ENCODE data around the gene GPR45.
A peak's percentile ranks its signal among the peaks of the same experiment; 100 is the strongest.
"Not testable (repeated sequence)": the region's sequence is repeated elsewhere in the genome, so short reads cannot be mapped to it uniquely, and the experiment has no call there.

Gene GPR45, protein sequence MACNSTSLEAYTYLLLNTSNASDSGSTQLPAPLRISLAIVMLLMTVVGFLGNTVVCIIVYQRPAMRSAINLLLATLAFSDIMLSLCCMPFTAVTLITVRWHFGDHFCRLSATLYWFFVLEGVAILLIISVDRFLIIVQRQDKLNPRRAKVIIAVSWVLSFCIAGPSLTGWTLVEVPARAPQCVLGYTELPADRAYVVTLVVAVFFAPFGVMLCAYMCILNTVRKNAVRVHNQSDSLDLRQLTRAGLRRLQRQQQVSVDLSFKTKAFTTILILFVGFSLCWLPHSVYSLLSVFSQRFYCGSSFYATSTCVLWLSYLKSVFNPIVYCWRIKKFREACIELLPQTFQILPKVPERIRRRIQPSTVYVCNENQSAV
- 0 reads per million in 4 experiments for total RNA-seq

GRCh38 chr2:105241443-105241842 lies at the start of gene GPR45:
Gene GPR45, plus strand, starts transcription at chr2:105241743. Its CDS starts 116 bp downstream, at chr2:105241859.
- DNase-seq = no peak

- no peak for DNase-seq
Observed at GRCh38 chr2:105194022-105194675, 47.4 kb upstream of the GPR45 start.

DNA sequence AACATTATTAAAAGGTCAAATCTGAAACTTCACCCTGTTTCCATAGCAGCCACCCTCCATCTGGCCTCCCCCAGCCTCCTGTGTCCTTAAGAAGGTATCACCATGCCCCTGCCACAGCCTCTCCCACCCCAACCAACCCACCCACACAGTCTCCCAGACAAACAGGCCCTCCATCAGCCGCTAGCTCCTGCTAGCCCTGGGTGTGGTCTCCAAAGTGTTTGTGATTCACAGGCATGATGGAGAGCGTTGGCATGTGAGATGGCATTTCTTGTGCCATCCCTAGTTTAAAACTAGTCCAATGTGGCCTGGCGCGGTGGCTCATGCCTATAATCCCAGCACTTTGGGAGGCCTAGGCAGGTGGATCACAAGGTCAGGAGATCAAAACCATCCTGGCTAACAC lies 44.9 kb upstream of the GPR45 start:
- no peak for DNase-seq

GRCh38 chr2:105215586-105216192 lies 25.9 kb upstream of the GPR45 start:
- no peak for DNase-seq

DNA sequence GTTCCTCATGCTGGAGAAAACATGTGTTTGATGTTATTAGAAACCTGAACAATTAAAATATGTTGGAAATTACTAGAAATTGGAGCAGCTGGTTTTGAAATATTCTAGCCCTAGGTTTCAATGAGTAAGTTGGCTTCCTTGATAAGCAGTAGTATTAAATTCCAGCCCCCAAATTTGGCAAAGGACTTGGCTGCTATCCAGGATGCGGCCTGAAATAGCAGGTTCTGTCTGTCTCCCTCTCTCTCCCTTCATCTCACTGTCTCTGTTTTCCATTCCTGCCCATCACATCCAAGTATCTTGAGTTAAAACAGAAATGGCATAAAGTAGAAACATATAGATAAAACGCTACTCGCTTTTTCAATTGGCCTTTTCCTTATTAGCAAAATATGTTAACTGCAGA lies 20.9 kb upstream of the GPR45 start:
- no peak for DNase-seq

DNA sequence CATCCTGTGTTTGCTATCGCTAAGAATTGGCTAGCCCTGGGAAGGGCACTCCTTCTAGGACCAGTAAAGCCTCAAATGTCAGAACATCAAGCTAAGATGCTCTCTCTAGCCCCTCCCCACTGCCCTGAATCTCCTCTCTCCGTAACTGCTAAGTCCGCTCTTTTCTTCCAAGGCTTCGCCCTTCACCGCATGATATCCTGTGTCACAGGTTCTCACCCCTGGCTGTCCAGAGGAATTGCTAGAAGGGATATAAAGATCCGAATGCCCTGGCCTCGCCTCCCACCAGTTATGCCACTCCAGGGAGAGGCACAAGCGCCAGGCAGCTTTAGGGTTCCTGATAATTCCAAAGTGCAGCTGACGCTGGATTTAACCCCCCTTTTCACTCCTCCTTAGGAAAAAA lies 17.1 kb upstream of the GPR45 start:
- no peak for DNase-seq

GRCh38 chr2:105231232-105231619 lies 10.3 kb upstream of the GPR45 start:
- DNase-seq = no peak

DNA sequence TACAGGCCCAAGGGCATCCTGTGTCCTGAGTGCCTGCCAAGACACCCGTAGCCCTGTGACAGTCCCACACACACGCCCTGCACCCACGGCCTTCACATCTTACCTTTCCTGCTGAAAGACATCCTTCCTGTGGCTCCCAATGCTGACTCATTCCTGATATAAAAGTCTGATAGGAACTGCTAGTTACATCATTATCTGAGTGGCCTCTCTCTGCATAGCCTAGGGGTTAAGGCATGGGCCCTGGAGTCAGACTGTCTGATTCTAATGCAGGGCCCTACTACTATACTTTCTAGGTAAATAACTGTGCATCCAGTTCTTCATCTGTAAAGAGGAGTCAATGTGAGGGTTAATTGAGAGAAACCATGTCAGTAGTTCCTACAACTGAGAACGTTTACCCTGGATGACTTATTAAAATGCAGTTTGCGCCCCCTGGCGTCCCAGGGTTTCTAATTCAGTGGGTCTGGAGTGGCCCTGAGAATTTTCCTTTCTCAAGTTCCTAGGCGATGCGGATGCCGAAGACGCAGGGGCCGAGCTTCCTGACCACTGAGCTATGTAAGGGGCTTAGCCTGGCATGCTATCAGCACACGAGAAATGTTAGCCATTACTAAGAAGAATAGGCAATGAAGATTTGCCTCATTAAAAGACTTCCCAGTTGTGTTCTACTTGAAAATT lies 6.0 kb upstream of the GPR45 start:
- peak; percentile 30 for DNase-seq

GRCh38 chr2:105236060-105236424 lies 5.5 kb upstream of the GPR45 start:
- DNase-seq = no peak

DNA sequence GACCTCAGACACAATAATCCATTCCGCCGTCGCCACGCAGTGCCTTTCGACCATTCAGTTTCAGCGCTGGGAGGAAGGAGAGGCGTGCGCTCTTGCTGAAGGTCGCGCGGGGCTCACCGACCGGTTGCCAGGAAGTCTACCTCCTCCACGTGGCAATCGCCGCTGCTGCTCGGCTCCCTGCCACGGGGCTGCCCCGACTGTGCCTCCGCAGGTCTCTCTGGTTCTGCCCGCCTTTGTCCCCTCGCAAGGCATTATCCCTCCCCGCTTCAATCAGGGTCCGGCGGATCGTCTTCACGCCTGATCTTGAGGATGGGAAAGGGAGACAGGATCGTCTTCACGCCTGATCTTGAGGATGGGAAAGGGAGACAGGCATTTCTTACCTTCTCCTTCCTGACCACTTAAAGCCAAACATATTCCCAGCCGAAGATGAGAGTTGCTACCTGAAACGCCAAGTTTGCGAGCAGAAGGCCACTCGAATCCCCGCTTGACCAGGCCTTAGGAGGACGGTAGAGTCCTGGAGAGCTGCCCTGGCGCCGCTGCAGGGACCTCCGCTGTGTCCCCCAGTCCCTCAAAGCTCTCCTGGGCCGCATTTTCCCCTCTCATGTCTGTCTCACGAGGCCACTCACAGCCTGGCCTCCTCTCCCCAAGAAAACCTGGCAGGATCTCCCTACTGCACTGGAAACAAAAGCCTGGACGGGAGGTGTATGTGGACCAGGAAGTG lies 4.3 kb upstream of the GPR45 start:
- DNase-seq = no peak

DNA sequence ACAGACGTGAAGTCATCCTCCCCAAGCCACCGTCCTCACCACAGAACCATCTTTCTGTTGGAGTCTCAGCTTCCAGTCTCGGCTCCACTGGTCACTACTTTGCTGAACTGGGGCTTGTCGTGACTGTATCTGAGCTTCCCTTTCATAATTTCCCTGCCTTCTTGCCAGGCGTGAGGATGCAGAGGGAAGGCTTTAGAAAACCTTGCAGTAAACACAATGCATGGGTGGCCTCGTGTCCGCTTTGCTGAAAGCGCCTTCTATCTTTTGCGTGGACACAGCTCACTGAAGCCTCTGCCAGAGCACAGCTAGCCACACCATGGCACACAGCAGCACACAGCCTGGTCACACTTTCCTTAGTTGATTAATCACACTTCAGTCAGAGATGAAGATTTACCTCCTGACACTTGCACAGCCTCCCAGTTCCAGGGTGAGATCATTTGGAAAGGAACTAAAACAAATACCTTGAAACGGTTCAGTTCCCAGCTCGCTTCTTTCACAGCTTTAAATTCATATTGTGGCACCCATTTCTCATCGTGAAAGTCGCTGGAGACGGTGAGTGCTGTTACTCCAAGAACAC lies 2.8 kb upstream of the GPR45 start:
- DNase-seq = no peak

DNA sequence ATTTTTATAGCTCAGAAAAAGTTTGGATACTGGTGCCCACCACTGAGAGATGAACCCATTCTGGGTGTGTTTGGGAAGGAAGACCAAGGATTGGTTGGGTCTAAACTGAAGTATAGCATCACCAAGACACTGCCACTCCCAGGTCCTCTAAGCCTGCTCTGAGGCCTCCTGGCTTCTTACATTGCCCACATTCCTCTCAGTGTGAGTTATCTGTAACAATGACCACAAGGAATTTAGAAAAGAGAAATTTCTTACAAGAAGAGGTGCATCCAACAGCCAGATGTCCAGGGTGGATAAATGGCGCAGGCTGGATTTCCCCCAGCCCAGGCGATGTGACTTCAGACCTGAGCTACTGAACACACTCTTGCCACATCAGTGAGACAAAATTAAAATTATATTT lies 1.6 kb upstream of the GPR45 start:
- DNase-seq = no peak

GRCh38 chr2:105242286-105242993 lies 897 bp downstream of the GPR45 start:
- no peak for DNase-seq

DNA sequence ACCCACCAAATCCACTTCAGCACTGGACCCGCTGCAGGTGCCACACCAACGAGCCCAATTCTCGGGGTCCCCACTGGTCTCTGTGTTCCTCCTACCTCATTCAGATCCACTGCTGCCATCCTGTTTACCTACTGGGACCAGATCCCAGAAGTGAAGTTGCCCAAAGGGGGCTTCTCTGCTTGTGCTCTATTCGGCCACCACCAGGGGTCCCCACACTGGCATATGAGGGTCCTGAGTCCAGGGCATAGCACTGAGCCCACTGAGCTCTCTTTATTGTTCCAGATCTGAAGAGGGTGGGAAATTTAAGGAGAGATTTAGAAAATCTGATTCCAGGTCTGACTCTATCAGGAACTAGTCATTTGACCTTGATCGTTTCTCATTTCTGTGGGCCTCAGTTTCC lies 2.4 kb downstream of the GPR45 start:
- DNase-seq = no peak

- DNase-seq = no peak
Observed at GRCh38 chr2:105244451-105244850, 2.9 kb downstream of the GPR45 start.

DNA sequence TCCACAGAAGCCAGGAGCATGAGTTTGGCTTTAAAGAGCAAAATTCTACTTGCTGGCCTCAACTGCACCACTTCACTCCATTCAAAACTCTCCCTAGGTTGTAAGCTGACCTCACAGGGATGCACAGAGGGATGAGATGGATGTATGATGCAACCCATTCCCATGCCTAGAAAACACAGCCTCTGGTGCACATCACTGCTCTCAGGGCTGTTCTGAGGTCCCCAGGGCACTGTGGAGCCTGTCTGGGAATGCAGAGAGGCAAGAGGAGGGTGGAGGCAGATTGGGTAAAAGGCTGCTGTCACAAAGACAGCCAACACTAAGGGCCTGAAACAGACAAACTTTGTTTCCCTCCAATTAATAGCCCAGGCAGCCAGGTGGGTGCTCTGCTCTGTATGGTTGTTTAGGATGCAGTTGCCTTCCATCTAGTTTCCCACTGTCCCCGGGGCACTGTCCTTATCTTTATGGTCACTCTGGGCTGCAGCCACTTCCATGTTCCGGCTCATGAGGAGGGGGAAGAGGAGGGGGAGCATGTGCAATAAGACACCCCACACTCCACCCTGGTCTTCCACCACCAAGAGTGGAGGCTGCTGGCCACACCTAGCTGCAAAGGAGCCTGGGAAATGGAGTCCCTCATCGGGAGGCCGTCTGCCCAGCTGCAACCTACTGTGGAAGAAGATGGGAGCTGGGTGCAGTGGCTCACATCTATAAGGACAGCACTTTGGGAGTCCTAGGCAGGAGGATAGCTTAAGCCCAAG lies 7.0 kb downstream of the GPR45 start:
- DNase-seq = no peak

- DNase-seq = no peak
Observed at GRCh38 chr2:105249181-105249580, 7.6 kb downstream of the GPR45 start.

- DNase-seq = no peak
Observed at GRCh38 chr2:105249891-105250290, 8.3 kb downstream of the GPR45 start.

DNA sequence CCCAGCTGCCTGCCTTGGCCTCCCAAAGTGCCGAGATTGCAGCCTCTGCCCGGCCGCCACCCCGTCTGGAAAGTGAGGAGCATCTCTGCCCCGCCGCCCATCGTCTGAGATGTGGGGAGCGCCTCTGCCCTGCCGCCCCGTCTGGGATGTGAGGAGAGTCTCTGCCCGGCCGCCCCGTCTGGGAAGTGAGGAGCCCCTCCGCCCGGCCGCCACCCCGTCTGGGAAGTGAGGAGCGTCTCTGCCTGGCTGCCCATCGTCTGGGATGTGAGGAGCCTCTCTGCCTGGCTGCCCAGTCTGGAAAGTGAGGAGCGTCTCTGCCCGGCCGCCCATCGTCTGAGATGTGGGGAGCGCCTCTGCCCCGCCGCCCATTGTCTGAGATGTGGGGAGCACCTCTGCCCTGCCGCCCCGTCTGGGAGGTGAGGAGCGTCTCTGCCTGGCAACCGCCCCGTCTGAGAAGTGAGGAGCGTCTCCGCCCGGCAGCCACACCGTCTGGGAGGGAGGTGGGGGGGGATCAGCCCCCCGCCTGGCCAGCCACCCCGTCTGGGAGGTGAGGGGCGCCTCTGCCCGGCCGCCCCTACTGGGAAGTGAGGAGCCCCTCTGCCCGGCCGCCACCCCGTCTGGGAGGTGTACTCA lies 9.6 kb downstream of the GPR45 start:
- DNase-seq = not testable (repeated sequence)

GRCh38 chr2:105252271-105252670 lies 10.7 kb downstream of the GPR45 start:
- DNase-seq = no peak
